HG03135 (cell line): ENCODE measurements around the gene ALDH1A2.
"Not testable (repeated sequence)": the region's sequence is repeated elsewhere in the genome, so short reads cannot be mapped to it uniquely, and the experiment has no call there.

Source experiments
- ATAC-seq: cut with Tn5 transposase; IDR thresholded peaks from one replicate; pipeline ENCODE4 v1.9.1; 2021; ENCODE audit warnings: mild to moderate bottlenecking, moderate library complexity; ENCODE audit not compliant: unreplicated experiment

Gene ALDH1A2

GRCh38 chr15:58069008-58069407 lies 3.5 kb upstream of the ALDH1A2 start:
- ATAC-seq: no peak

GRCh38 chr15:58066042-58066867 lies 744 bp upstream of the ALDH1A2 start:
- ATAC-seq: no peak

GRCh38 chr15:58064980-58065444 lies 499 bp downstream of the ALDH1A2 start:
- no peak for ATAC-seq

- ATAC-seq: no peak
Measured at GRCh38 chr15:58064082-58064979, 1.2 kb downstream of the ALDH1A2 start.

- no peak for ATAC-seq
Measured at GRCh38 chr15:58063614-58064013, 1.9 kb downstream of the ALDH1A2 start.

- ATAC-seq: no peak
Measured at GRCh38 chr15:58062983-58063382, 2.5 kb downstream of the ALDH1A2 start.

- no peak for ATAC-seq
Measured at GRCh38 chr15:58062175-58062574, 3.3 kb downstream of the ALDH1A2 start.

- ATAC-seq: no peak
Measured at GRCh38 chr15:58060575-58060974, 4.9 kb downstream of the ALDH1A2 start.

GRCh38 chr15:58058729-58059128 lies 6.8 kb downstream of the ALDH1A2 start:
- no peak for ATAC-seq

- ATAC-seq: no peak
Measured at GRCh38 chr15:58058073-58058472, 7.4 kb downstream of the ALDH1A2 start.

GRCh38 chr15:58057559-58057958 lies 8.0 kb downstream of the ALDH1A2 start:
- no peak for ATAC-seq

- ATAC-seq: no peak
Measured at GRCh38 chr15:58056015-58056414, 9.5 kb downstream of the ALDH1A2 start.

- ATAC-seq: no peak
Measured at GRCh38 chr15:58053315-58054153, 12.0 kb downstream of the ALDH1A2 start.

GRCh38 chr15:58052334-58052733 lies 13.2 kb downstream of the ALDH1A2 start:
- no peak for ATAC-seq

- no peak for ATAC-seq
Measured at GRCh38 chr15:58049520-58050227, 15.8 kb downstream of the ALDH1A2 start.

GRCh38 chr15:58048261-58048660 lies 17.2 kb downstream of the ALDH1A2 start:
- no peak for ATAC-seq

GRCh38 chr15:58047149-58047548 lies 18.4 kb downstream of the ALDH1A2 start:
- no peak for ATAC-seq

GRCh38 chr15:58046467-58046866 lies 19.0 kb downstream of the ALDH1A2 start:
- no peak for ATAC-seq

GRCh38 chr15:58045376-58045775 lies 20.1 kb downstream of the ALDH1A2 start:
- ATAC-seq: not testable (repeated sequence)

- ATAC-seq: no peak
Measured at GRCh38 chr15:58044551-58044950, 21.0 kb downstream of the ALDH1A2 start.
